Endothelial cell of umbilical vein (primary cell): ENCODE results near the gene CYP21A2. TPM values are rescaled to one million over a fixed set of nuclear protein-coding genes. Genes with fewer than 3 reads are reported as not detected.

Source experiments
- BruUV-seq: library from RNA; stranded (reverse); fragments of 400-500 nt; replicated peaks from 2 replicates; lab custom pipeline; 2021; lab: Mats Ljungman, UMichigan
- CTCF ChIA-PET: fragments of 300-600, 350-600 bp; sonication (Branson Sonifier 250); formaldehyde crosslinking; loops from one replicate; lab custom pipeline; 2021; ENCODE audit warnings: antibody characterized with exemption, inconsistent platforms; lab: Charles Lee
- POLR2A ChIA-PET: fragments of 300-600, 350-600 bp; sonication (Branson Sonifier 250); formaldehyde crosslinking; loops from one replicate; lab custom pipeline; 2021; ENCODE audit warnings: antibody characterized with exemption, inconsistent platforms; lab: Charles Lee
- DNase-seq: peaks from one replicate; pipeline ENCODE4 v3.0.0-alpha.2; 2011; ENCODE audit warnings: low read depth, low spot score
- FAIRE-seq: peaks from 2 replicates; lab custom pipeline; 2011; peaks lifted over from hg19 to GRCh38; lab: Jason Lieb, UNC
- H2AFZ ChIP-seq: 2 replicates; pipeline ENCODE4 v1.6.0; 2012; ENCODE audit warnings: low read depth, low read length, control low read depth, inconsistent platforms
- H3K27ac ChIP-seq: 2 replicates; pipeline ENCODE4 v1.5.1; 2011; ENCODE audit warnings: low read depth, mild to moderate bottlenecking, control low read depth, low read length, moderate library complexity; ENCODE audit not compliant: insufficient read depth
- H3K27me3 ChIP-seq, 2 experiments: 2 replicates each; pipeline versions ENCODE4 v1.6.0 to v1.6.1; 2011; ENCODE audit warnings: low read length in 2 of 2, mixed read lengths in 1 of 2; ENCODE audit not compliant: control insufficient read depth in 2 of 2, insufficient read depth in 2 of 2
- H3K36me3 ChIP-seq, 2 experiments: 2 replicates in 1 of 2; 3 replicates in 1 of 2; pipeline ENCODE4 v1.5.1; 2011; ENCODE audit warnings: low read length in 2 of 2, mild to moderate bottlenecking in 1 of 2, moderate library complexity in 1 of 2; ENCODE audit not compliant: control insufficient read depth in 2 of 2, insufficient read depth in 2 of 2; ENCODE audit errors: extremely low read depth in 1 of 2
- H3K4me1 ChIP-seq: 3 replicates; pipeline ENCODE4 v1.5.1; 2011; ENCODE audit warnings: mild to moderate bottlenecking, low read length; ENCODE audit not compliant: control insufficient read depth, insufficient read depth; ENCODE audit errors: extremely low read depth
- H3K4me2 ChIP-seq: 2 replicates; pipeline ENCODE4 v1.6.1; 2011; ENCODE audit warnings: low read length, control low read depth, mixed read lengths; ENCODE audit not compliant: insufficient read depth
- H3K4me3 ChIP-seq, 3 experiments: fragments of 200-600 bp in 1 of 3; sonication (generic), shearing (Covaris generic) in 1 of 3; replicated peaks in 1 of 3; 2 replicates each; pipeline ENCODE4 v1.5.1; 2011 to 2016; ENCODE audit warnings: control low read depth in 3 of 3, low read length in 3 of 3, mild to moderate bottlenecking in 2 of 3, inconsistent platforms in 1 of 3, low read depth in 1 of 3, moderate library complexity in 1 of 3; ENCODE audit not compliant: insufficient read depth in 1 of 3
- H3K79me2 ChIP-seq: 2 replicates; pipeline ENCODE4 v1.6.0; 2012; ENCODE audit warnings: low read length, inconsistent platforms; ENCODE audit not compliant: control insufficient read depth, insufficient read depth
- H3K9ac ChIP-seq: replicated peaks from 2 replicates; pipeline ENCODE3; 2011; ENCODE audit warnings: low read length, control low read depth; ENCODE audit not compliant: insufficient read depth; ENCODE audit errors: extremely low read depth
- H3K9me1 ChIP-seq: replicated peaks from 3 replicates; pipeline ENCODE4 v1.6.0; 2011; ENCODE audit warnings: mild to moderate bottlenecking, low read length; ENCODE audit not compliant: control insufficient read depth, insufficient read depth; ENCODE audit errors: extremely low read depth
- H3K9me3 ChIP-seq: replicated peaks from 2 replicates; pipeline ENCODE4 v1.5.1; 2012; ENCODE audit warnings: low read length, inconsistent platforms; ENCODE audit not compliant: control insufficient read depth, insufficient read depth
- H4K20me1 ChIP-seq: replicated peaks from 2 replicates; pipeline ENCODE3; 2011; ENCODE audit warnings: mild to moderate bottlenecking, low read length; ENCODE audit not compliant: control insufficient read depth, insufficient read depth; ENCODE audit errors: extremely low read depth
- EZH2 ChIP-seq: IDR thresholded peaks from 2 replicates; pipeline ENCODE4 v1.6.1; 2012; ENCODE audit warnings: borderline replicate concordance, low read depth, mild to moderate bottlenecking, moderate library complexity, low read length, inconsistent platforms; ENCODE audit not compliant: severe bottlenecking
- FOS ChIP-seq: IDR thresholded peaks from 2 replicates; pipeline ENCODE4 v1.6.1; 2011; ENCODE audit warnings: mild to moderate bottlenecking, low read length, moderate library complexity, borderline replicate concordance; ENCODE audit not compliant: insufficient read depth
- GATA2 ChIP-seq: IDR thresholded peaks from 2 replicates; pipeline ENCODE4 v1.7.0; 2011; ENCODE audit warnings: low read depth, mild to moderate bottlenecking, moderate library complexity, mixed read lengths, low read length; ENCODE audit not compliant: insufficient read length, insufficient read depth
- JUN ChIP-seq: IDR thresholded peaks from 2 replicates; pipeline ENCODE4 v1.6.1; 2011; ENCODE audit warnings: borderline replicate concordance, low read depth; ENCODE audit not compliant: insufficient read length, insufficient read depth
- MYC ChIP-seq: IDR thresholded peaks from one replicate; pipeline ENCODE4 v1.6.1; 2011; ENCODE audit warnings: mild to moderate bottlenecking, low read depth, low read length
- POLR2A ChIP-seq: IDR thresholded peaks from 2 replicates; pipeline ENCODE4 v1.6.1; 2012; ENCODE audit warnings: low read depth, mild to moderate bottlenecking, control low read depth, low read length
- POLR2AphosphoS5 ChIP-seq: IDR thresholded peaks from 2 replicates; pipeline ENCODE4 v1.6.1; 2012; ENCODE audit warnings: low read depth, mild to moderate bottlenecking, control low read depth, low read length, moderate library complexity; ENCODE audit not compliant: insufficient read depth
- dilution Hi-C: fragments of 300-500 bp; cut with MboI; formaldehyde crosslinking; loops from one replicate; pipeline ENCODE4 v1.15.0; 2019; ENCODE audit warnings: low sequenced_read_pairs; ENCODE audit not compliant: extremely low pct_ligation_motif_present
- intact Hi-C: fragments of 100-400 bp; cut with micrococcal nuclease; formaldehyde crosslinking; loops from one replicate; pipeline ENCODE4 v1.10.0; 2022
- polyA plus RNA-seq, 4 experiments: library from polyadenylated mRNA; depleted of rRNA in 3 of 4; stranded (reverse) in 3 of 4; unstranded in 1 of 4; fragments of >200 nt; gene quantifications; 2 replicates each; pipeline versions ENCODE4 v1.2.1 to v1.2.3, GENCODE V29; 2011 to 2012; ENCODE audit warnings: missing spikeins in 1 of 4
- total RNA-seq: library from RNA; stranded (reverse); gene quantifications from 2 replicates; pipeline ENCODE4 v1.2.3, GENCODE V29; 2021
- TF ChIP-seq, protein P1 (sequence below): IDR thresholded peaks from 2 replicates; pipeline ENCODE4 v1.6.1; 2011; ENCODE audit not compliant: insufficient read depth, insufficient read length
- TF ChIP-seq, protein P2 (sequence below), 2 donors: IDR thresholded peaks; 1 replicate in 1 of 2; 2 replicates in 1 of 2; pipeline ENCODE4 v1.5.1; 2011; ENCODE audit warnings: low read length in 2 of 2, mild to moderate bottlenecking in 2 of 2, moderate library complexity in 2 of 2, control low read depth in 1 of 2, inconsistent platforms in 1 of 2, low read depth in 1 of 2; ENCODE audit not compliant: insufficient read depth in 1 of 2; ENCODE audit errors: extremely low read depth in 1 of 2

CYP21A2 gene
- total and polyA plus RNA-seq, 2 donors (not counting 3 experiments of a cell fraction or from before 2014, with no cell fraction given) = 0.22 to 0.46 TPM

DNA sequence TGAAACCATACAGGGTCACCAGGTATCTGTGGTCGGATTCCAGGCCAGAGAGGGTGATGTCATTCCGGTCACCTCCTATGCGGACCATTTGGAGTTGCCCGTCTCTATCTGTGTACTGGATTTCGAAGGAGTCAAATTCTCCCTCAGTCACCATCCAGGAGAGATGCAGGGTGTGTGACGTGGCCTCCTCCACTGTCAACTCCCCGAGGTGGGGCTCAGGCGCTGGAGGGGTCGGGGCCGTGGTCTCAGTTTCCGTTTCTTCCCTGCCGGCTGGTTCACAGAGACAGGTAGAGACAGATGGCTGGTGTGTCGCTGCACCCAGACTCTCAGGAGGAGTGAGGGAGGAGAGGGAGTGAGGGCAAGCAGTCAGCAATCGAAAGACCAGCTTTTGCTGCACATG lies 30.7 kb downstream of the CYP21A2 start:
- FAIRE-seq (no peak), DNase-seq (no peak)
- Histone ChIP-seq H3K4me3 (no peak overlapping the region), H3K27ac (no peak overlapping the region), H3K27me3 (peaks cover 0 to 2% of the 10 kb centered on the region in 2 experiments), H2AFZ (no peak overlapping the region), H3K79me2 (no peaks in the 10 kb centered on the region), H4K20me1 (no peaks in the 10 kb centered on the region), H3K36me3 (no peaks in the 10 kb centered on the region), H3K4me1 (no peaks in the 10 kb centered on the region), H3K9me3 (no peaks in the 10 kb centered on the region), H3K4me2 (no peak overlapping the region), H3K9me1 (no peaks in the 10 kb centered on the region), H3K9ac (no peak overlapping the region)
- intact Hi-C loops = no loop called here
- ChIA-PET POLR2A (no interaction called here), CTCF (no interaction called here)
- no peak for TF ChIP-seq POLR2AphosphoS5
- no peak for TF ChIP-seq JUN
- TF ChIP-seq, protein P1, sequence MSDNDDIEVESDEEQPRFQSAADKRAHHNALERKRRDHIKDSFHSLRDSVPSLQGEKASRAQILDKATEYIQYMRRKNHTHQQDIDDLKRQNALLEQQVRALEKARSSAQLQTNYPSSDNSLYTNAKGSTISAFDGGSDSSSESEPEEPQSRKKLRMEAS = no peak
- TF ChIP-seq GATA2 = no peak
- TF ChIP-seq FOS = no peak
- TF ChIP-seq POLR2A = no peak
- no peak for TF ChIP-seq MYC
- no peak for TF ChIP-seq EZH2
- TF ChIP-seq, protein P2, sequence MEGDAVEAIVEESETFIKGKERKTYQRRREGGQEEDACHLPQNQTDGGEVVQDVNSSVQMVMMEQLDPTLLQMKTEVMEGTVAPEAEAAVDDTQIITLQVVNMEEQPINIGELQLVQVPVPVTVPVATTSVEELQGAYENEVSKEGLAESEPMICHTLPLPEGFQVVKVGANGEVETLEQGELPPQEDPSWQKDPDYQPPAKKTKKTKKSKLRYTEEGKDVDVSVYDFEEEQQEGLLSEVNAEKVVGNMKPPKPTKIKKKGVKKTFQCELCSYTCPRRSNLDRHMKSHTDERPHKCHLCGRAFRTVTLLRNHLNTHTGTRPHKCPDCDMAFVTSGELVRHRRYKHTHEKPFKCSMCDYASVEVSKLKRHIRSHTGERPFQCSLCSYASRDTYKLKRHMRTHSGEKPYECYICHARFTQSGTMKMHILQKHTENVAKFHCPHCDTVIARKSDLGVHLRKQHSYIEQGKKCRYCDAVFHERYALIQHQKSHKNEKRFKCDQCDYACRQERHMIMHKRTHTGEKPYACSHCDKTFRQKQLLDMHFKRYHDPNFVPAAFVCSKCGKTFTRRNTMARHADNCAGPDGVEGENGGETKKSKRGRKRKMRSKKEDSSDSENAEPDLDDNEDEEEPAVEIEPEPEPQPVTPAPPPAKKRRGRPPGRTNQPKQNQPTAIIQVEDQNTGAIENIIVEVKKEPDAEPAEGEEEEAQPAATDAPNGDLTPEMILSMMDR (IDR thresholded peaks at IDR 0.05; ENCODE audit: extremely low read depth in 1 of 2, insufficient read depth in 1 of 2, low read depth in 1 of 2, low read length in 2 of 2) = no peak
- BruUV-seq = no TSS peak
- dilution Hi-C loops = no loop called here
